Activated CD8-positive, alpha-beta memory T cell treated with anti-CD3 and anti-CD28 coated beads, Interleukin-2, amount 50 U/mL, for 1 hour (primary cell): Measurements from ENCODE around the gene CADM1.

Experiments used
- DNase-seq: peaks from one replicate; pipeline ENCODE4 v3.0.0-alpha.2; 2020; ENCODE audit errors: extremely low read depth

Gene CADM1

GRCh38 chr11:115208808-115209259, 295.4 kb downstream of the CADM1 start:
- DNase-seq = no peak

GRCh38 chr11:115207916-115208315, 296.3 kb downstream of the CADM1 start:
- no peak for DNase-seq

DNA sequence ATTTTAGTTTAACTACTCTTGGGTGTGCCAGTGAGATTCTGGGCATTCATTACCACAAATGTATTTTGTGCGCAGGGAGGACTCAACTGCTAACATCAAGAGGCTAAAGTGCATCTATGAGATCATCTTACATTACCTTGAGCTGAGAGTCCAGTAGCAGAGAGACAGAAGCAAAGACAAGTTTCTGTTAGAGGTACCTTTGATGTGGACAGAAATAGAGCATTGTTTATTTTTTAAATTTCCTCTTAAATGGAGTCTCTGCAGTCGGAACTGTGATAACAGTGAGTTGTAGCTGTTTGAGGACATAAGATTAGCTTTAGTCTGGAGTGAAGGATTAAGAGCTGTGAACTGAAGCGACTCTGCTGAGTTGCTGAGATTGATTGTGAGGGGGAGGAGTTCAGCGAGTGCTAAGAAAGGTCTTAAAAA, 297.0 kb downstream of the CADM1 start:
- DNase-seq = no peak

DNA sequence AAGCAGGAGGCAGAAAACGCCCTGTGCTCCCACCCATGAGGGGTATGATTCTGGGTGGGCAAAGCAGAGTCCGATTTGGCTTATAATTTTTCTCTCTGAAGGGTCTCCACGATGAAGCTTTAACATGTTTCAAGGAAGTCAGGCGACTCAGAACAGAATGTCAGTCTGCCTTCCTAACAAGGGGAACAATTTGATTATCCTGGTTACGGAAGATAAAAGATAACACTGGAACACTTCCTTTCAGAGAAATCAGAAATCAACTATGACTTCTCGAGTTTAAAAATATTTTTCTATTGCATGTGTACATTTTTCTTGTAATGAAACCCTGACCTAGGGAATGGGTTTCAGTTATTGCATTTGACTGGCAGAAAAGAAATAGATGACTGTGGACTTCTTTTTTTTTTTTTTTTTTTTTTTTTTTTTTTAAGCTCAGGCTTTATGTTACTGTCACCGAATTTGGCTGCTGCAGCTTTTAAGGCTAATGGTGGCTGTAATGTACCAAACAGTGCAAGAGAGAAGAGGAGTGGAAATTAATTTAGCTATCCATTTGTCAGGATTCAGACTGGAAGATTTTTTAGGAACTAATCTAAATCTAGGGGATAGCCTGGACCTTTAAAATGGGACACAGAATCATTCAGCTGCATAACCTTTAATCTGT, 297.7 kb downstream of the CADM1 start:
- DNase-seq = no peak

DNA sequence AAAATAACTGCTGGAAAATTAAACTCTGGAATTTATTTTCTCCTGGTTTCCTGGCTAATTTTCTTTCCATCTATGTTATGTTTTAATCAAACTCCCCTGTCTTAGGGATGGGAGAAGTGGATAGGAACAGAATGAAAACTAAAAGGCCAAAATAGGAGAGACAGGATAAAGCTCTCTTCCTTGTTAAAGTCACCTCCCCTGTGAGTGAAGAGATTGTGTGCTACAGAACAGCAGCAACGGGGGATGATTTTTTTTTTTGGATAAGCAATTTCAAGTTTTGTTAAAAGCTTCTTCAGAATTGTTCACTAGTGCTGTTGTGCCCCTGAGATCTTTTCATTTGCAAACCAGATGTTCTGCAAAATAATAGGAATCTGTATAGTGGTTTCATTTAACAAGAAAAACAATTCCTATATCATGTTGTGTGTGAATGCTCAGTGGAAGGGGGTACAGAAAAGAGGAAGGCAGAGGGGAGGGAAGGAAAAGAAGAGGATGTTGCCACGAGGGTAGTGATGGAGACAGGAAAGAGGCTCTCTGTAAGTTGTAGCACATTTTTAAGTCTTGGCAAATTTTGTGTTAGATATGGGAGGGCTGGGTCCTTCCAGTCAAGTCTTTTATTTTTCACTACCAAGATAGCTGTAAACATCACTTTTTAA, 301.2 kb downstream of the CADM1 start:
- no peak for DNase-seq

DNA sequence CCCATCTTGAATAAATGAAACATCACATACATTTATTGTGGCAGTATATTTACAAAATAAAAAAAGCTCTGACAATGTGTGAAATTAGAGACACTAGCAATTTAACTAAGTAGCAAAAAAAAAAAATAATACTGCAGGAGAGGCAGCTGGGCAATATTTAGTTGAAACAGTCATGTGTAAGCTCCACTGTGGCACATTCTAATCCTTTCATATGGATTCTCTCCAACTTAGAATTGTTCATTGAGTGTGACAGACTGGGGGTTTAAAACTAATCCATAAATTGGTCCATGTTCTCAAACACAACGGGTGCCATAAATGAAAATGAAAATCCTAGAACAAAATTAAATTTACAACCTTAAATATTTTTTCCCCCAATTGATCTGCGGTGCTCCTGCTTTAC, 302.1 kb downstream of the CADM1 start:
- DNase-seq = no peak

DNA sequence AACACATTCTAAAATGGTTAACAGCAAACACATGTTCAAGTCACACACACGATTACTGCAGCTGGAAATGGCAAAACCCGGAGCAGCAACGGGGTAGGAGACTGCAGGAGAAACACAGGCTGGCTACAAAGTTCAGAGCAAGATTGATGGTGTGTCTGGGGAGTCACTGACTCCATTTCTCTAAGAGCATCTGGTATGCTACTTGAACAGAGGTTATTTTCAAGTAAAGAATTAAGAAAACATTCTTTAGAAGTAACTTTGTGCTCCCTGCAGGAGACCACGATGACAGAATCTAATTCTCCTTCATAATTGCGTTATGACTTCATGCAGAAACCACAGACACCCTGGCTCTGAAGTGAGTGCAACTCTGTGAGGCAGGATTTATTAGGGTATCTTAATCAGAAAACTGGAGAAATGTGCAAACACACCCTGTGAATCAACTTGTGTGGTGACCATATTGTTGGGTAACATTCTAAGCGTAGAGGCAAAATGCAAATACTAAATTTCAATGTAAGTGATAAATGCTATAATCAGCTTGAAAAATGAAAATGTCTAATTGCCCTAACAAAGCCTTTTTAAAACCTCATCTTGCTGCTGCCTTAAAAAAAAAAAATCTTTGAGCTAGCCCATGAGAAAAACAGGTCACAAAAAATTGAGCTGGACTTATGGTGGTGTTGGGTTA, 303.0 kb downstream of the CADM1 start:
- DNase-seq = no peak

GRCh38 chr11:115199481-115200069, 304.6 kb downstream of the CADM1 start:
- DNase-seq = no peak

GRCh38 chr11:115198321-115198741, 305.9 kb downstream of the CADM1 start:
- no peak for DNase-seq

GRCh38 chr11:115197433-115197832, 306.8 kb downstream of the CADM1 start:
- DNase-seq = no peak

- DNase-seq = no peak
These were observed 307.2 kb downstream of the CADM1 start for GRCh38 chr11:115197031-115197430.

DNA sequence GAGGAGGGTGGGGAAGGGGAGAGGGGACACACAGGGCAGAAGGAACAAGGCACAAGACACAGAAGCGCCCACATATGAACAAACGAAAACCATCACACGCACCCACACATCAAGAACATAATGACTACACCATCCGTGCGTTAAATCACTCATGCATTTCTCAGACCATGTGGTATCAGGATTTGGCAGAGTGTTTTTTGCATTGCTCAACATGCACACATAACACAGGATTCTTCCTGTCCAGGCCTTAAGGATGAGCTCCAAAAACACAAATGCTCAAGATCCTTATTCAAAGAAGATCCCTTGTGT, 309.5 kb downstream of the CADM1 start:
- no peak for DNase-seq

- no peak for DNase-seq
These were observed 310.1 kb downstream of the CADM1 start for GRCh38 chr11:115193914-115194801.

DNA sequence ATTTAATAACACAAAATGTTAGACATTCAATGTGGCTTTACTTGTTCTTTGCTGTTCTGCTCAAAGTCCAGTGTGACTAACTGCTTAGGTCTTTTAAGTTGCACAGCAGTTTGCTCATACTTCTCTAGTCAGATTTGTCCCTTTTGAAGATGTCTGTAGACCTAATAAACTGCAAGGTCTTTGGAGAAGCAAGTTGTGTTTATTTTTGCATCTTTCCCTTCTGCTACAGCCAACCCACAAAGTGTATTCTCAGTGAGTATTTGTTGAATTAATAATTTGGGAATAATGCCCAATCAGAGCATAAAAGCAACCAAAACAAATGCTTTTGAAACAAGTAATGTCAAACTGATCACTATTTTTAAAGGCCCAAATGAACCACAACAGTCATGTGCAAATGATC, 312.5 kb downstream of the CADM1 start:
- DNase-seq = no peak

- no peak for DNase-seq
These were observed 314.0 kb downstream of the CADM1 start for GRCh38 chr11:115190196-115190595.

DNA sequence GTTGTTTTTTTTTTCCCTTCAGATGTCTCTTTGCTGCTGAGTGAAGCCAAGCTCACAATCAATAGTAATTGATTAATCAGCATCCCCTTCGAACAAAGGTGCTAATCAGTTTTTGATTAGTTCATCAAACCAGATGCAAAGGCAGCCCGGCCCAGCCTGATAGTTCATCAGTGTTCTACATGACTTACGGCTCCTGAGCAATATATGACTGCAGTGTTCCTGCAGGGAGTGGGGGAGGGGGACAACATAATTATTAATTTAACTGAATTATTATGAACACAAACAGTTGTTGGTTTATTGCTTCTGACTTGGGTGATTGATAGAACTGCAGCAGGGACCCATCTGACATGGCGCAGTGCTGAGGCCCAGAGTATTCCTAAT, 315.3 kb downstream of the CADM1 start:
- DNase-seq = no peak

DNA sequence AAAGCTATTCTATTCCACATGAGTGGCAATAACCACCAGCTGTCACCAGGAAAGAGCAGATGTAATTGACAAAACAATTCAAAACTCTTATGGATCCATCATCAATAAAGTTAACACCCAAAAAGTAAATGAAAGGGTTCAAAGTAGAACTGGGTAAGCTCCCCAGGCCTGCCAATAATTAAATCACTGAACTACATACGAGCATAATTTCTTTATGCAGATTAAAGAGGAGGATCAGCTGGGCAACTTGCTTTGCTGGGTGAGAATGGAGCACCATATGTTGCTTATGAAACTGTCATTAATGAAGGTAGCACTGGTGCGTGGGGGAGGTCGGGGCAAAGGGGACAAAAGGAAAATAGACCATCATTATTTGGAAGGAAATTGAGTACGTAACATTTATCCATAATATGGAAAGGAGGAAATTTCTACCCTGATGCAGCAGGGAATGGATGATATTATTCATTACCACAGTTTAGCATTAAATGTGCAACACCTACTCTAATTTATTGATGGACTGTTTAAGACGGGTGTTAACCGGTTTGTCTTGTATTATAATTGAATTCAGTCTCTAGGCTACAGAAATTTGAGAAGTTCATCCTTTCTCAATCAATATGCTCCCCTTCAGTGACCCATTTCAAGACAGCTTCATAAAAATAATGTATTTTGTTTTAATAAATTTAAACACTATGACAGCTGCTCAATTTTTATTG, 315.9 kb downstream of the CADM1 start:
- DNase-seq = no peak

DNA sequence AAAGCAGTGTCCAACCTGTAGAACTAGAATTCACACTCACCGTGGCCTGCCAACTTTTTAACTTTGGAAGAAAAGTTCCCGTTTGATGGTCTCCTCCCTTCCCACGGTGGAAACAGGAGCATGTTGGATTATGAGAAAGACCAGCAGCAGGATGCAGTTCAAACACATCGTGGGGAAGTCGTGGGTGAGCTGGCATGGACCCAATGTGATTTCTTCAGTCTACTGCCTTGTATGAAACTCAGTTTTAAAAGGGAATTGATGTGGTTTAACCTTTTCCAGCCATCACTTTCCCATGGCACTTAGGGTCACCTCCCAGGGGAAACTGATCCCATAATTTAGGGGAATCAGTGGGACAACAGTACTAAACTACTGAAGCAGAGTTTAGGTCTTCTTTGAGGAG, 318.3 kb downstream of the CADM1 start:
- no peak for DNase-seq

- DNase-seq = no peak
These were observed 318.7 kb downstream of the CADM1 start for GRCh38 chr11:115185507-115185906.

DNA sequence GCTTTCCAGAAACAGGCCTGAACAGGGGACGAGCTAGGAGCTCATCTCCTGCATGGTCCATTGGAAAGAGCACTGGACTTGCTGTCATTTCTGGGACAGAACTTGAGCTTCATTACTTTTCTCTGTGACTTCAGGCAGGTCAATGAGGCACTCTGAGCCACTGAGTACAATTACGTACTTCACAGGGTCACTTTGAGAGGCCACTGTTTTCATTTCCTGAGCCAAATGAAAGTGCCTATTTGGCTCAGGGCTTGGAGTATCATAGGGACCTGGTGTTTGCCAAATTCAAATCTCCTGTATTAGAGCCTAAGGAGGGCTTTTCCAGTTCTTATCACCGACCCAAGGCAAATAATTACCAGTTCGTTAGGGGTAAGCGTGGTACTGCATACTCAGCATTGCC, 319.3 kb downstream of the CADM1 start:
- no peak for DNase-seq

- DNase-seq = no peak
These were observed 320.4 kb downstream of the CADM1 start for GRCh38 chr11:115183830-115184229.
